GDM1 (cell line): ENCODE measurements around the gene CD99.
"Not testable (repeated sequence)": the region's sequence is repeated elsewhere in the genome, so short reads cannot be mapped to it uniquely, and the experiment has no call there.

Experiments
- DNase-seq: peaks from one replicate; lab custom pipeline; 2025; lab: John Stamatoyannopoulos, UW

Gene CD99

GRCh38 chrX:2690856-2691542, at the start of gene CD99:
Gene CD99, plus strand, starts transcription at chrX:2691295. Its CDS starts 66 bp downstream, at chrX:2691361.
- DNase-seq, result no peak

GRCh38 chrX:2642146-2642545, 48.9 kb upstream of the CD99 start:
- no peak for DNase-seq

GRCh38 chrX:2642791-2643190, 48.3 kb upstream of the CD99 start:
- DNase-seq, result no peak

- DNase-seq, result no peak
Measured at GRCh38 chrX:2643880-2644279, 47.2 kb upstream of the CD99 start.

- DNase-seq, result no peak
Measured at GRCh38 chrX:2645563-2645962, 45.5 kb upstream of the CD99 start.

- no peak for DNase-seq
Measured at GRCh38 chrX:2647627-2648026, 43.5 kb upstream of the CD99 start.

- DNase-seq, result no peak
Measured at GRCh38 chrX:2650037-2650436, 41.1 kb upstream of the CD99 start.

- DNase-seq, result no peak
Measured at GRCh38 chrX:2650865-2651264, 40.2 kb upstream of the CD99 start.

- no peak for DNase-seq
Measured at GRCh38 chrX:2652106-2652505, 39.0 kb upstream of the CD99 start.

- DNase-seq, result no peak
Measured at GRCh38 chrX:2654436-2655340, 36.4 kb upstream of the CD99 start.

- DNase-seq, result no peak
Measured at GRCh38 chrX:2656257-2656836, 34.7 kb upstream of the CD99 start.

GRCh38 chrX:2657532-2658113, 33.5 kb upstream of the CD99 start:
- DNase-seq, result no peak

- no peak for DNase-seq
Measured at GRCh38 chrX:2658585-2659292, 32.4 kb upstream of the CD99 start.

- DNase-seq, result no peak
Measured at GRCh38 chrX:2662586-2662985, 28.5 kb upstream of the CD99 start.

GRCh38 chrX:2664502-2664901, 26.6 kb upstream of the CD99 start:
- no peak for DNase-seq

GRCh38 chrX:2665387-2666304, 25.4 kb upstream of the CD99 start:
- no peak for DNase-seq

- no peak for DNase-seq
Measured at GRCh38 chrX:2666491-2666890, 24.6 kb upstream of the CD99 start.

- DNase-seq, result no peak
Measured at GRCh38 chrX:2670978-2671377, 20.1 kb upstream of the CD99 start.

GRCh38 chrX:2672084-2672483, 19.0 kb upstream of the CD99 start:
- no peak for DNase-seq

GRCh38 chrX:2673611-2674010, 17.5 kb upstream of the CD99 start:
- no peak for DNase-seq

GRCh38 chrX:2675657-2676200, 15.4 kb upstream of the CD99 start:
- DNase-seq, result not testable (repeated sequence)
